Endothelial cell of umbilical vein (primary cell): ENCODE measurements around the gene PCDH15. TPM values are rescaled to one million over a fixed set of nuclear protein-coding genes. Genes with fewer than 3 reads are reported as not detected.

ENCODE experiments used
- BruUV-seq: library from RNA; stranded (reverse); fragments of 400-500 nt; replicated peaks from 2 replicates; lab custom pipeline; 2021; lab: Mats Ljungman, UMichigan
- CTCF ChIA-PET: fragments of 300-600, 350-600 bp; sonication (Branson Sonifier 250); formaldehyde crosslinking; loops from one replicate; lab custom pipeline; 2021; ENCODE audit warnings: antibody characterized with exemption, inconsistent platforms; lab: Charles Lee
- POLR2A ChIA-PET: fragments of 300-600, 350-600 bp; sonication (Branson Sonifier 250); formaldehyde crosslinking; loops from one replicate; lab custom pipeline; 2021; ENCODE audit warnings: antibody characterized with exemption, inconsistent platforms; lab: Charles Lee
- DNase-seq: peaks from one replicate; pipeline ENCODE4 v3.0.0-alpha.2; 2011; ENCODE audit warnings: low read depth, low spot score
- FAIRE-seq: peaks from 2 replicates; lab custom pipeline; 2011; peaks lifted over from hg19 to GRCh38; lab: Jason Lieb, UNC
- H2AFZ ChIP-seq: 2 replicates; pipeline ENCODE4 v1.6.0; 2012; ENCODE audit warnings: low read depth, low read length, control low read depth, inconsistent platforms
- H3K27ac ChIP-seq: 2 replicates; pipeline ENCODE4 v1.5.1; 2011; ENCODE audit warnings: low read depth, mild to moderate bottlenecking, control low read depth, low read length, moderate library complexity; ENCODE audit not compliant: insufficient read depth
- H3K27me3 ChIP-seq, 2 experiments: 2 replicates each; pipeline versions ENCODE4 v1.6.0 to v1.6.1; 2011; ENCODE audit warnings: low read length in 2 of 2, mixed read lengths in 1 of 2; ENCODE audit not compliant: control insufficient read depth in 2 of 2, insufficient read depth in 2 of 2
- H3K36me3 ChIP-seq, 2 experiments: 2 replicates in 1 of 2; 3 replicates in 1 of 2; pipeline ENCODE4 v1.5.1; 2011; ENCODE audit warnings: low read length in 2 of 2, mild to moderate bottlenecking in 1 of 2, moderate library complexity in 1 of 2; ENCODE audit not compliant: control insufficient read depth in 2 of 2, insufficient read depth in 2 of 2; ENCODE audit errors: extremely low read depth in 1 of 2
- H3K4me1 ChIP-seq: 3 replicates; pipeline ENCODE4 v1.5.1; 2011; ENCODE audit warnings: mild to moderate bottlenecking, low read length; ENCODE audit not compliant: control insufficient read depth, insufficient read depth; ENCODE audit errors: extremely low read depth
- H3K4me2 ChIP-seq: 2 replicates; pipeline ENCODE4 v1.6.1; 2011; ENCODE audit warnings: low read length, control low read depth, mixed read lengths; ENCODE audit not compliant: insufficient read depth
- H3K4me3 ChIP-seq, 3 experiments: fragments of 200-600 bp in 1 of 3; sonication (generic), shearing (Covaris generic) in 1 of 3; replicated peaks in 1 of 3; 2 replicates each; pipeline ENCODE4 v1.5.1; 2011 to 2016; ENCODE audit warnings: control low read depth in 3 of 3, low read length in 3 of 3, mild to moderate bottlenecking in 2 of 3, inconsistent platforms in 1 of 3, low read depth in 1 of 3, moderate library complexity in 1 of 3; ENCODE audit not compliant: insufficient read depth in 1 of 3
- H3K79me2 ChIP-seq: 2 replicates; pipeline ENCODE4 v1.6.0; 2012; ENCODE audit warnings: low read length, inconsistent platforms; ENCODE audit not compliant: control insufficient read depth, insufficient read depth
- H3K9ac ChIP-seq: replicated peaks from 2 replicates; pipeline ENCODE3; 2011; ENCODE audit warnings: low read length, control low read depth; ENCODE audit not compliant: insufficient read depth; ENCODE audit errors: extremely low read depth
- H3K9me1 ChIP-seq: replicated peaks from 3 replicates; pipeline ENCODE4 v1.6.0; 2011; ENCODE audit warnings: mild to moderate bottlenecking, low read length; ENCODE audit not compliant: control insufficient read depth, insufficient read depth; ENCODE audit errors: extremely low read depth
- H3K9me3 ChIP-seq: replicated peaks from 2 replicates; pipeline ENCODE4 v1.5.1; 2012; ENCODE audit warnings: low read length, inconsistent platforms; ENCODE audit not compliant: control insufficient read depth, insufficient read depth
- H4K20me1 ChIP-seq: replicated peaks from 2 replicates; pipeline ENCODE3; 2011; ENCODE audit warnings: mild to moderate bottlenecking, low read length; ENCODE audit not compliant: control insufficient read depth, insufficient read depth; ENCODE audit errors: extremely low read depth
- EZH2 ChIP-seq: IDR thresholded peaks from 2 replicates; pipeline ENCODE4 v1.6.1; 2012; ENCODE audit warnings: borderline replicate concordance, low read depth, mild to moderate bottlenecking, moderate library complexity, low read length, inconsistent platforms; ENCODE audit not compliant: severe bottlenecking
- FOS ChIP-seq: IDR thresholded peaks from 2 replicates; pipeline ENCODE4 v1.6.1; 2011; ENCODE audit warnings: mild to moderate bottlenecking, low read length, moderate library complexity, borderline replicate concordance; ENCODE audit not compliant: insufficient read depth
- GATA2 ChIP-seq: IDR thresholded peaks from 2 replicates; pipeline ENCODE4 v1.7.0; 2011; ENCODE audit warnings: low read depth, mild to moderate bottlenecking, moderate library complexity, mixed read lengths, low read length; ENCODE audit not compliant: insufficient read length, insufficient read depth
- JUN ChIP-seq: IDR thresholded peaks from 2 replicates; pipeline ENCODE4 v1.6.1; 2011; ENCODE audit warnings: borderline replicate concordance, low read depth; ENCODE audit not compliant: insufficient read length, insufficient read depth
- MYC ChIP-seq: IDR thresholded peaks from one replicate; pipeline ENCODE4 v1.6.1; 2011; ENCODE audit warnings: mild to moderate bottlenecking, low read depth, low read length
- POLR2A ChIP-seq: IDR thresholded peaks from 2 replicates; pipeline ENCODE4 v1.6.1; 2012; ENCODE audit warnings: low read depth, mild to moderate bottlenecking, control low read depth, low read length
- POLR2AphosphoS5 ChIP-seq: IDR thresholded peaks from 2 replicates; pipeline ENCODE4 v1.6.1; 2012; ENCODE audit warnings: low read depth, mild to moderate bottlenecking, control low read depth, low read length, moderate library complexity; ENCODE audit not compliant: insufficient read depth
- dilution Hi-C: fragments of 300-500 bp; cut with MboI; formaldehyde crosslinking; loops from one replicate; pipeline ENCODE4 v1.15.0; 2019; ENCODE audit warnings: low sequenced_read_pairs; ENCODE audit not compliant: extremely low pct_ligation_motif_present
- intact Hi-C: fragments of 100-400 bp; cut with micrococcal nuclease; formaldehyde crosslinking; loops from one replicate; pipeline ENCODE4 v1.10.0; 2022
- polyA plus RNA-seq, 4 experiments: library from polyadenylated mRNA; depleted of rRNA in 3 of 4; stranded (reverse) in 3 of 4; unstranded in 1 of 4; fragments of >200 nt; gene quantifications; 2 replicates each; pipeline versions ENCODE4 v1.2.1 to v1.2.3, GENCODE V29; 2011 to 2012; ENCODE audit warnings: missing spikeins in 1 of 4
- total RNA-seq: library from RNA; stranded (reverse); gene quantifications from 2 replicates; pipeline ENCODE4 v1.2.3, GENCODE V29; 2021
- TF ChIP-seq, protein P1 (sequence below), 2 donors: IDR thresholded peaks; 1 replicate in 1 of 2; 2 replicates in 1 of 2; pipeline ENCODE4 v1.5.1; 2011; ENCODE audit warnings: low read length in 2 of 2, mild to moderate bottlenecking in 2 of 2, moderate library complexity in 2 of 2, control low read depth in 1 of 2, inconsistent platforms in 1 of 2, low read depth in 1 of 2; ENCODE audit not compliant: insufficient read depth in 1 of 2; ENCODE audit errors: extremely low read depth in 1 of 2
- TF ChIP-seq, protein P2 (sequence below): IDR thresholded peaks from 2 replicates; pipeline ENCODE4 v1.6.1; 2011; ENCODE audit not compliant: insufficient read depth, insufficient read length

The PCDH15 gene
- total and polyA plus RNA-seq, 2 donors (not counting 3 experiments of a cell fraction or from before 2014, with no cell fraction given), result 0.04 TPM; not detected in 1

DNA sequence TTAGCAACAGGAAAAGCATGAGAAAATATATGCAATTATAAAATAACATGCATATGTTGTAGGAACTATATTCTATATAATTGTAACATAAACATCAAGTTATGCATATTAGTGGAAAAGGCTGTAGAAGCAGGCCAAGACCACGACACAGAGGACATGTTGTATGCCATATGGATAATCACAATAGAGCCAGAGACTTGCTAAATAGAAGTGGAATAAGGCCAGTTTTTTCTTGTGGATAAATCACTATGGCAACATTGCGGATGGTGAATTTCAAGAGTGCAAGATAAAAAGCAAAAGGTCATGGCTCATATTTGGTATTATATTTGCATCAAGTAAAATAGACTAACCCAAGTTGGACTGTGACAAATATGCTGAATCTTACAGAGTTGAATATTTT, 93.0 kb downstream of the PCDH15 start:
- no peak for FAIRE-seq
- DNase-seq, result no peak
- Histone ChIP-seq H3K4me3 (no peak overlapping the region), H3K4me2 (no peak overlapping the region), H3K27ac (no peak overlapping the region), H3K79me2 (no peaks in the 10 kb centered on the region), H3K4me1 (no peaks in the 10 kb centered on the region), H3K36me3 (no peaks in the 10 kb centered on the region), H4K20me1 (no peaks in the 10 kb centered on the region), H3K9me1 (no peaks in the 10 kb centered on the region), H2AFZ (no peak overlapping the region), H3K9me3 (no peaks in the 10 kb centered on the region), H3K9ac (no peak overlapping the region), H3K27me3 (no peaks in the 10 kb centered on the region)
- no TSS peak for BruUV-seq
- dilution Hi-C loops (no loop called here), intact Hi-C loops (no loop called here)
- TF ChIP-seq JUN (no peak), EZH2 (no peak), MYC (no peak), POLR2AphosphoS5 (no peak), GATA2 (no peak), FOS (no peak), POLR2A (no peak)
- TF ChIP-seq, protein P1, sequence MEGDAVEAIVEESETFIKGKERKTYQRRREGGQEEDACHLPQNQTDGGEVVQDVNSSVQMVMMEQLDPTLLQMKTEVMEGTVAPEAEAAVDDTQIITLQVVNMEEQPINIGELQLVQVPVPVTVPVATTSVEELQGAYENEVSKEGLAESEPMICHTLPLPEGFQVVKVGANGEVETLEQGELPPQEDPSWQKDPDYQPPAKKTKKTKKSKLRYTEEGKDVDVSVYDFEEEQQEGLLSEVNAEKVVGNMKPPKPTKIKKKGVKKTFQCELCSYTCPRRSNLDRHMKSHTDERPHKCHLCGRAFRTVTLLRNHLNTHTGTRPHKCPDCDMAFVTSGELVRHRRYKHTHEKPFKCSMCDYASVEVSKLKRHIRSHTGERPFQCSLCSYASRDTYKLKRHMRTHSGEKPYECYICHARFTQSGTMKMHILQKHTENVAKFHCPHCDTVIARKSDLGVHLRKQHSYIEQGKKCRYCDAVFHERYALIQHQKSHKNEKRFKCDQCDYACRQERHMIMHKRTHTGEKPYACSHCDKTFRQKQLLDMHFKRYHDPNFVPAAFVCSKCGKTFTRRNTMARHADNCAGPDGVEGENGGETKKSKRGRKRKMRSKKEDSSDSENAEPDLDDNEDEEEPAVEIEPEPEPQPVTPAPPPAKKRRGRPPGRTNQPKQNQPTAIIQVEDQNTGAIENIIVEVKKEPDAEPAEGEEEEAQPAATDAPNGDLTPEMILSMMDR (IDR thresholded peaks at IDR 0.05; ENCODE audit: extremely low read depth in 1 of 2, insufficient read depth in 1 of 2, low read depth in 1 of 2, low read length in 2 of 2), result no peak
- TF ChIP-seq, protein P2, sequence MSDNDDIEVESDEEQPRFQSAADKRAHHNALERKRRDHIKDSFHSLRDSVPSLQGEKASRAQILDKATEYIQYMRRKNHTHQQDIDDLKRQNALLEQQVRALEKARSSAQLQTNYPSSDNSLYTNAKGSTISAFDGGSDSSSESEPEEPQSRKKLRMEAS, result no peak
- CTCF ChIA-PET, result no interaction called here
- POLR2A ChIA-PET, result no interaction called here
